Measurements from ENCODE around the gene CDH6.

CDH6 gene

DNA sequence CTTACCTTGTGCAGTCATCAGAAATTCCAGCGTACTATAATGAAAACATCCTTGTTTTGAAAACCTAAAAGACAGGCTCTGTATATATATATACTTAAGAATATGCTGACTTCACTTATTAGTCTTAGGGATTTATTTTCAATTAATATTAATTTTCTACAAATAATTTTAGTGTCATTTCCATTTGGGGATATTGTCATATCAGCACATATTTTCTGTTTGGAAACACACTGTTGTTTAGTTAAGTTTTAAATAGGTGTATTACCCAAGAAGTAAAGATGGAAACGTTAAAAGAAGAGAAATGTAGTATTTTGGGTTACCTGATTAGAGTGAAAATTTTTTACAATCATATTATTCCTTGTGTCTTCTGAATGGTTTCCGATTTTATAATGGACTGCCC lies 131.4 kb downstream of the CDH6 start:
- ATAC-seq (ENCODE audit: insufficient read depth, low read depth) (no peak), DNase-seq (no peak)
- H3K4me1 ChIP-seq (ENCODE audit: insufficient read depth, low read length), result no peaks in the 10 kb centered on the region
- H3K27me3 ChIP-seq (ENCODE audit: insufficient read depth, low read length, poor library complexity), result no peaks in the 10 kb centered on the region
- TF ChIP-seq EZH2 (IDR thresholded peaks at IDR 0.05; ENCODE audit: borderline replicate concordance, low read depth, low read length, severe bottlenecking), result no peak
- TF ChIP-seq, protein P1, sequence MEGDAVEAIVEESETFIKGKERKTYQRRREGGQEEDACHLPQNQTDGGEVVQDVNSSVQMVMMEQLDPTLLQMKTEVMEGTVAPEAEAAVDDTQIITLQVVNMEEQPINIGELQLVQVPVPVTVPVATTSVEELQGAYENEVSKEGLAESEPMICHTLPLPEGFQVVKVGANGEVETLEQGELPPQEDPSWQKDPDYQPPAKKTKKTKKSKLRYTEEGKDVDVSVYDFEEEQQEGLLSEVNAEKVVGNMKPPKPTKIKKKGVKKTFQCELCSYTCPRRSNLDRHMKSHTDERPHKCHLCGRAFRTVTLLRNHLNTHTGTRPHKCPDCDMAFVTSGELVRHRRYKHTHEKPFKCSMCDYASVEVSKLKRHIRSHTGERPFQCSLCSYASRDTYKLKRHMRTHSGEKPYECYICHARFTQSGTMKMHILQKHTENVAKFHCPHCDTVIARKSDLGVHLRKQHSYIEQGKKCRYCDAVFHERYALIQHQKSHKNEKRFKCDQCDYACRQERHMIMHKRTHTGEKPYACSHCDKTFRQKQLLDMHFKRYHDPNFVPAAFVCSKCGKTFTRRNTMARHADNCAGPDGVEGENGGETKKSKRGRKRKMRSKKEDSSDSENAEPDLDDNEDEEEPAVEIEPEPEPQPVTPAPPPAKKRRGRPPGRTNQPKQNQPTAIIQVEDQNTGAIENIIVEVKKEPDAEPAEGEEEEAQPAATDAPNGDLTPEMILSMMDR (IDR thresholded peaks at IDR 0.05; ENCODE audit: borderline replicate concordance, extremely low read depth, low read length, poor library complexity, severe bottlenecking), result no peak
- H3K79me2 ChIP-seq (ENCODE audit: insufficient read depth, low read length), result no peaks in the 10 kb centered on the region
- H3K9me3 ChIP-seq (ENCODE audit: insufficient read depth, low read length, severe bottlenecking), result no peaks in the 10 kb centered on the region
- no peak overlapping the region for H2AFZ ChIP-seq (ENCODE audit: low read depth, low read length)
- H3K27ac ChIP-seq (ENCODE audit: low read length), result no peak overlapping the region
- no peak overlapping the region for H3K4me3 ChIP-seq (ENCODE audit: low read depth in 1 of 2, low read length in 2 of 2)
- H3K9ac ChIP-seq (ENCODE audit: low read depth, low read length), result no peak overlapping the region
- no peak overlapping the region for H3K4me2 ChIP-seq (ENCODE audit: insufficient read depth, low read length)
- no peaks in the 10 kb centered on the region for H4K20me1 ChIP-seq (ENCODE audit: insufficient read depth, low read length)
- H3K36me3 ChIP-seq (ENCODE audit: insufficient read depth, low read length), result no peaks in the 10 kb centered on the region

DNA sequence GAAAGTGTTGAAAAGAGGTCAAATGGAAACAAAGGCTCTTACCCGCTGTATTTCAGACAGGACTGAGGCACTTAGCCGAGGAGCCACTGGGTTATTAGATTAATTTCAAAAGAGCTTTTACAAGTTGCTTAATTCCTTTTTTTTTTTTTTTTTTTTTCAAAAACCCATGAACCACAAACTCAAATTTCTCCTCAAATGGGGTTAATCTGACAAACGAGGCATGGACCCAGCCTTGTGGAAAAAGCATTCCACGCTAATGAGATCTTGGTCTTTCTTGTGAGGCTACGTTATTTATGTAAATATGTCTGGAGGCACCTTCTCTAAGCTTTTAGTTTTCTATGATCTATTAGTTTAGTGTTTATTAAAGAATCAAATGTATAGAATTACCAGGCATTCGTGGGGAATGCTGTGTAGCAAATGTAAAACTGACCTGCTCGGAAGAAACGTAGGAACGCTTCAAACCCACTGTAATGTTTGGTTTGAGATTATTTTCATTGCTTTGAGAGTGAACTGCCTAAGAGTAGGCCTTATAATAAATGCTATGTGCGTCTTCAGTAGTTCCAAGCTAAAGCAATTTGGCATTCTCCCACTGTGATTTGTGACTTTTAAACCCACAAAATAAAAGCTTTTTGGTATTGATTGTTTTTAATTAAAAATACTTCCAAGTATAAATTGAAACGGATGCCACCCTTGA lies 134.7 kb downstream of the CDH6 start:
- ATAC-seq (ENCODE audit: insufficient read depth, low read depth) (no peak), DNase-seq (no peak)
- Histone ChIP-seq H3K9me3 (ENCODE audit: insufficient read depth, low read length, severe bottlenecking) (no peaks in the 10 kb centered on the region), H3K27ac (ENCODE audit: low read length) (no peak overlapping the region), H4K20me1 (ENCODE audit: insufficient read depth, low read length) (no peaks in the 10 kb centered on the region), H3K27me3 (ENCODE audit: insufficient read depth, low read length, poor library complexity) (no peaks in the 10 kb centered on the region), H3K36me3 (ENCODE audit: insufficient read depth, low read length) (no peaks in the 10 kb centered on the region), H3K79me2 (ENCODE audit: insufficient read depth, low read length) (no peaks in the 10 kb centered on the region), H3K9ac (ENCODE audit: low read depth, low read length) (no peak overlapping the region), H3K4me3 (ENCODE audit: low read depth in 1 of 2, low read length in 2 of 2) (no peak overlapping the region), H3K4me1 (ENCODE audit: insufficient read depth, low read length) (no peaks in the 10 kb centered on the region), H2AFZ (ENCODE audit: low read depth, low read length) (no peak overlapping the region), H3K4me2 (ENCODE audit: insufficient read depth, low read length) (no peak overlapping the region)
- TF ChIP-seq, protein P1 (IDR thresholded peaks at IDR 0.05; ENCODE audit: borderline replicate concordance, extremely low read depth, low read length, poor library complexity, severe bottlenecking), result no peak
- no peak for TF ChIP-seq EZH2 (IDR thresholded peaks at IDR 0.05; ENCODE audit: borderline replicate concordance, low read depth, low read length, severe bottlenecking)

DNA sequence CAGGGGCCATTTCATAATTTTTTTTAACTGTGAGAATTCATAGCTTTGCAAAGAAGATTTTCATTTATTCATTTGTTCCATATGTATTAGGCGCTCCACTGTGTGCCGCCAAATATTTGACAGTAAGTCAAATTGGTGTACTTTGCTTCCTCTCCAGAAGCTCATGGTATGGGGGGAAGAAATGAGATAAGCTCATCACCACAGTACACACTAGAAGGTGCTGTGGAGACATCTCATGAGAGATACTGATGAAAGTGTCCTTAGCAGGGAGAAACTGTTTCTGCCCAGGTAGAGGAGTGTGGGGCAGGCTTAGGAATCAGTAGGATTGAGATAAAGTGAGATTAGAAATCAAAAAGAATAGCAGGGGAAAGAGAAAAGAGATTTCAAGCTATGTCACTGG lies 136.2 kb downstream of the CDH6 start:
- H2AFZ ChIP-seq (ENCODE audit: low read depth, low read length), result no peak overlapping the region

More for the DNA sequence above, 136.2 kb downstream of the CDH6 start:
- Histone ChIP-seq H4K20me1 (ENCODE audit: insufficient read depth, low read length) (no peaks in the 10 kb centered on the region), H3K36me3 (ENCODE audit: insufficient read depth, low read length) (no peaks in the 10 kb centered on the region), H3K27me3 (ENCODE audit: insufficient read depth, low read length, poor library complexity) (no peaks in the 10 kb centered on the region), H3K4me2 (ENCODE audit: insufficient read depth, low read length) (no peak overlapping the region), H3K9ac (ENCODE audit: low read depth, low read length) (no peak overlapping the region), H3K79me2 (ENCODE audit: insufficient read depth, low read length) (no peaks in the 10 kb centered on the region), H3K9me3 (ENCODE audit: insufficient read depth, low read length, severe bottlenecking) (no peaks in the 10 kb centered on the region), H3K4me3 (ENCODE audit: low read depth in 1 of 2, low read length in 2 of 2) (no peak overlapping the region), H3K4me1 (ENCODE audit: insufficient read depth, low read length) (no peaks in the 10 kb centered on the region), H3K27ac (ENCODE audit: low read length) (no peak overlapping the region)
- ATAC-seq (ENCODE audit: insufficient read depth, low read depth), result no peak
- no peak for DNase-seq
- no peak for TF ChIP-seq EZH2 (IDR thresholded peaks at IDR 0.05; ENCODE audit: borderline replicate concordance, low read depth, low read length, severe bottlenecking)
- TF ChIP-seq, protein P1 (IDR thresholded peaks at IDR 0.05; ENCODE audit: borderline replicate concordance, extremely low read depth, low read length, poor library complexity, severe bottlenecking), result no peak

All from DND-41 (cell line).